Endothelial cell (in vitro differentiated cells): Measurements from ENCODE around the gene LTB. TPM values are rescaled to one million over a fixed set of nuclear protein-coding genes. Genes with fewer than 3 reads are reported as not detected.

ENCODE experiments used
- DNase-seq: peaks from one replicate; pipeline ENCODE4 v3.0.0; 2021; ENCODE audit warnings: low spot score
- H3K27ac Mint-ChIP-seq: one replicate; pipeline ENCODE4 v1.8.0; 2021; ENCODE audit warnings: mixed read lengths, inconsistent platforms; ENCODE audit not compliant: unreplicated experiment
- H3K27me3 Mint-ChIP-seq: one replicate; pipeline ENCODE4 v1.8.0; 2021; ENCODE audit warnings: mild to moderate bottlenecking, moderate library complexity, mixed read lengths, inconsistent platforms; ENCODE audit not compliant: unreplicated experiment
- H3K36me3 Mint-ChIP-seq: one replicate; pipeline ENCODE4 v1.8.0; 2021; ENCODE audit warnings: mild to moderate bottlenecking, low read depth, mixed read lengths, inconsistent platforms; ENCODE audit not compliant: unreplicated experiment
- H3K4me1 Mint-ChIP-seq: one replicate; pipeline ENCODE4 v1.8.0; 2021; ENCODE audit warnings: mild to moderate bottlenecking, mixed read lengths, inconsistent platforms; ENCODE audit not compliant: unreplicated experiment
- H3K4me3 Mint-ChIP-seq: one replicate; pipeline ENCODE4 v1.8.0; 2021; ENCODE audit warnings: mild to moderate bottlenecking, mixed read lengths, inconsistent platforms; ENCODE audit not compliant: unreplicated experiment
- H3K9me3 Mint-ChIP-seq: one replicate; pipeline ENCODE4 v1.8.0; 2021; ENCODE audit warnings: mixed read lengths, inconsistent platforms; ENCODE audit not compliant: unreplicated experiment
- total RNA-seq: library from RNA; stranded (reverse); fragmentation: NEBNext Ultra II Directional; extraction: Animal tissue kit (Norgen Biotek cat#: 25700); gene quantifications from one replicate; pipeline ENCODE4 v1.2.1, GENCODE V29; 2021; ENCODE audit not compliant: unreplicated experiment
- TF ChIP-seq, protein P1 (sequence below): fragments of 200-600 bp; sonication (generic); IDR thresholded peaks from one replicate; pipeline ENCODE4 v1.5.0; 2021; ENCODE audit warnings: antibody characterized with exemption; ENCODE audit not compliant: unreplicated experiment

LTB gene
- total RNA-seq, 1 donor from 2014 or later, result not detected

DNA sequence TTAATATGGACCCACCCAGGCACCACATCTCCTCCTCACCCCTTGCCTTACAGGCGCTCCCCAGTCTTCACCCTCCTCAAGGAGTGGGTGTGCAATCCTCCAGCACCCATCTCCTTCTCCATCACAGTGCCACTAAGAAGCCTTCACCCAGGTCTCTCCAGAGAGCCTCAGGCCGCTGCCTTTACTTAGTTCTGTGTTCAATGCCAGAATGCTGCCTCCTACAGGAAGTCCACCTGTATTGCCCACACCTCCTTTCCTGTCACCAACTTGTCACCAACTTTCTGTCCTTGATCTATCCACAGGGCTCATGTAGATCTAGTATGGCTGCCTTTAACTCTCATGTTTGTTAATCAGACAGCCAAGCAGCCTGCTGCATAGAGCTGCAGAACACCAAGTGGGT lies 3.3 kb upstream of the LTB start:
- Mint-ChIP-seq H3K27ac (peak overlapping the region; percentile 52), H3K27me3 (peaks cover 5% of the 10 kb centered on the region), H3K9me3 (no peaks in the 10 kb centered on the region), H3K4me3 (no peak overlapping the region), H3K36me3 (no peaks in the 10 kb centered on the region), H3K4me1 (peaks cover 16% of the 10 kb centered on the region)
- TF ChIP-seq, protein P1, sequence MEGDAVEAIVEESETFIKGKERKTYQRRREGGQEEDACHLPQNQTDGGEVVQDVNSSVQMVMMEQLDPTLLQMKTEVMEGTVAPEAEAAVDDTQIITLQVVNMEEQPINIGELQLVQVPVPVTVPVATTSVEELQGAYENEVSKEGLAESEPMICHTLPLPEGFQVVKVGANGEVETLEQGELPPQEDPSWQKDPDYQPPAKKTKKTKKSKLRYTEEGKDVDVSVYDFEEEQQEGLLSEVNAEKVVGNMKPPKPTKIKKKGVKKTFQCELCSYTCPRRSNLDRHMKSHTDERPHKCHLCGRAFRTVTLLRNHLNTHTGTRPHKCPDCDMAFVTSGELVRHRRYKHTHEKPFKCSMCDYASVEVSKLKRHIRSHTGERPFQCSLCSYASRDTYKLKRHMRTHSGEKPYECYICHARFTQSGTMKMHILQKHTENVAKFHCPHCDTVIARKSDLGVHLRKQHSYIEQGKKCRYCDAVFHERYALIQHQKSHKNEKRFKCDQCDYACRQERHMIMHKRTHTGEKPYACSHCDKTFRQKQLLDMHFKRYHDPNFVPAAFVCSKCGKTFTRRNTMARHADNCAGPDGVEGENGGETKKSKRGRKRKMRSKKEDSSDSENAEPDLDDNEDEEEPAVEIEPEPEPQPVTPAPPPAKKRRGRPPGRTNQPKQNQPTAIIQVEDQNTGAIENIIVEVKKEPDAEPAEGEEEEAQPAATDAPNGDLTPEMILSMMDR, result peak; percentile 45
- no peak for DNase-seq

- Mint-ChIP-seq H3K4me1 (peaks cover 18% of the 10 kb centered on the region), H3K27ac (no peak overlapping the region), H3K36me3 (no peaks in the 10 kb centered on the region), H3K9me3 (no peaks in the 10 kb centered on the region), H3K27me3 (peaks cover 9% of the 10 kb centered on the region), H3K4me3 (peak overlapping the region; percentile 96)
- TF ChIP-seq, protein P1, result no peak
- no peak for DNase-seq
Measured at GRCh38 chr6:31581434-31582229, 592 bp downstream of the LTB start.

DNA sequence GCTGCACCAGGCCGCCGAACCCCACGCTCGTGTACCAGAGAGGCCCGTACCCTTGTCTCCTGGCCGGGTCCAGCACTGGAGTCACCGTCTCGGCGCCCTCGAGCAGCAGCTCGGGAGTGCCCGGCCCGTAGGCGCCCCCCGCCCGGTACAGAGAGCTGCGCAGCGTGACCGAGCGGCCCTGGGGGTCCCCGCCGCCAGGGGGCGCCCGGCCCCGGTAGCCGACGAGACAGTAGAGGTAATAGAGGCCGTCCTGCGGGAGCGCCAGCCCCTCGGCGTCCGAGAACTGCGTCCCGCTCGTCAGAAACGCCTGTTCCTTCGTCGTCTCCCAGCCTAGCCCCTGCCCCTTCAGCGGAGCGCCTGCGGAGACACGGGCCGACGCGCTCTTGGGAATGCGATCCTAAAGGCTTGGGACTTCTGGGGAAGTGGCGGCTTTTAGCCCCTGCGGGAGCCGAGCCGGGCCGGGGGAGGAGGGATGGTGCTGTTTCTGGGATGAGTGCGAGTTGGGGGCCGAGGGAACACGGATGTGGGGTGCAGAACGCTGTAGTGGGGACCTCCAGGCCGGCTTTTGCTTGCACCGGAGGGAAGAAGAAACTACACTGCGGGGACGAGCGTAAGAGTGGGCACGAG lies 1.3 kb downstream of the LTB start:
- Mint-ChIP-seq H3K4me3 (peak overlapping the region; percentile 96), H3K9me3 (no peaks in the 10 kb centered on the region)
- TF ChIP-seq, protein P1, result peak; percentile 83

DNA sequence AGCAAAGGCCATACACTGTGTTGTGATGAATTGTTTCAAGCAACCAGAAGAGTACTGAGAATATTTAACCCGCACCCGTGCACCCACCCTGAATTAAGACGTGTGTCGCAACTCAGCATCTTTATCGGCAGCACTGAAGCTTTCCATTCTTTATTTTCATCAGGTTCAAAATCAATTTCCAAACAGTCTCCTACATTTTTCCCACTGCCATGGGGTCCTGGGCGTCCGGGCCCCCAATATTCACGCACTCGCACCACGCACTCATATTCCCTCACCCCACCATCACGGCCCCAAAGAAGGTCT lies 1.8 kb downstream of the LTB start:
- Mint-ChIP-seq H3K9me3 (no peaks in the 10 kb centered on the region), H3K27ac (no peak overlapping the region)

More for the DNA sequence above, 1.3 kb downstream of the LTB start:
- Mint-ChIP-seq H3K27ac (no peak overlapping the region), H3K27me3 (peaks cover 11% of the 10 kb centered on the region), H3K36me3 (no peaks in the 10 kb centered on the region), H3K4me1 (peaks cover 15% of the 10 kb centered on the region)
- peak; percentile 89 for DNase-seq

More for the DNA sequence above, 1.8 kb downstream of the LTB start:
- Mint-ChIP-seq H3K27me3 (peaks cover 11% of the 10 kb centered on the region), H3K4me1 (peaks cover 9% of the 10 kb centered on the region), H3K36me3 (no peaks in the 10 kb centered on the region), H3K4me3 (peak overlapping the region; percentile 79)
- TF ChIP-seq, protein P1, result no peak
- no peak for DNase-seq
